Measurements from ENCODE around the gene HCK. TPM values are rescaled to one million over a fixed set of nuclear protein-coding genes. Genes with fewer than 3 reads are reported as not detected.

The HCK gene
- total and polyA plus RNA-seq, 9 donors = 1.7 to 11.4 (median 3.4) TPM

GRCh38 chr20:32078791-32079190 lies 26.7 kb downstream of the HCK start:
- H3K27ac ChIP-seq = no peak overlapping the region
- DNase-seq = no peak
- TF ChIP-seq CTCF (IDR thresholded peaks at IDR 0.05) (no peak), POLR2A (IDR thresholded peaks at IDR 0.05) (no peak), EP300 (IDR thresholded peaks at IDR 0.05) (no peak)
- H3K4me1 ChIP-seq (ENCODE audit: insufficient read depth) = no peaks in the 10 kb centered on the region
- intact Hi-C loops (cut with DNase I) = no loop called here
- H3K4me3 ChIP-seq = no peak overlapping the region
- no peaks in the 10 kb centered on the region for H3K36me3 ChIP-seq
- H3K9me3 ChIP-seq = no peaks in the 10 kb centered on the region
- no peaks in the 10 kb centered on the region for H3K27me3 ChIP-seq

- intact Hi-C loops (cut with DNase I) = no loop called here
- TF ChIP-seq POLR2A (IDR thresholded peaks at IDR 0.05) = no peak
- DNase-seq = no peak
- H3K4me3 ChIP-seq = no peak overlapping the region
- no peaks in the 10 kb centered on the region for H3K9me3 ChIP-seq
- no peaks in the 10 kb centered on the region for H3K4me1 ChIP-seq (ENCODE audit: insufficient read depth)
- H3K27ac ChIP-seq = no peak overlapping the region
- WGBS, 3 donors = 45 to 59% (median 45%) methylated on average over 8 of the region's 8 CpGs
- H3K27me3 ChIP-seq = no peaks in the 10 kb centered on the region
- H3K36me3 ChIP-seq = no peaks in the 10 kb centered on the region
These were observed 27.6 kb downstream of the HCK start for GRCh38 chr20:32079655-32080109.

DNA sequence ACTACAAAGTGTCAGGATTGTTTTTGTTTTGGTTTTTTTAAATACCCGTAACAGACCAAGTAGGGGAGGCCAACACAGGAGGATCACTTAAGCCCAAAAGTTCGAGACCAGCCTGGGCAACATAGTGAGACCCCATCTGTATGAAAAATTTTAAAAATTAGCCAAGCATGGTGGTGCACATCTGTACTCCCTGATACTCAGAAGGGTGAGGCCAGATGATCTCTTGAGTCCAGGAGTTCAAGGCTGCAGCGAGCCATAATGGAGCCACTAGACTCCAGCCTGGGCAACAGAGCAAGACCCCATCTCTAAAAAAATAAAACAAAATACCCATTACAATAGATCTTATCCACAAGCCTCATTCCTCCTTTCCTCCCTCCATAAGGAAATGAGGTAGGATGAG lies 28.7 kb downstream of the HCK start:
- no peak for DNase-seq
- no peaks in the 10 kb centered on the region for H3K27me3 ChIP-seq
- intact Hi-C loops (cut with DNase I) = no loop called here
- no peaks in the 10 kb centered on the region for H3K4me1 ChIP-seq (ENCODE audit: insufficient read depth)
- TF ChIP-seq EP300 (IDR thresholded peaks at IDR 0.05) = no peak
- no peak for TF ChIP-seq POLR2A (IDR thresholded peaks at IDR 0.05)
- no peak for TF ChIP-seq CTCF (IDR thresholded peaks at IDR 0.05)
- H3K9me3 ChIP-seq = no peaks in the 10 kb centered on the region
- no peak overlapping the region for H3K4me3 ChIP-seq
- 55 to 78% (median 61%) methylated on average over 3 of the region's 3 CpGs for WGBS, 3 donors
- H3K27ac ChIP-seq = no peak overlapping the region
- H3K36me3 ChIP-seq = no peaks in the 10 kb centered on the region

DNA sequence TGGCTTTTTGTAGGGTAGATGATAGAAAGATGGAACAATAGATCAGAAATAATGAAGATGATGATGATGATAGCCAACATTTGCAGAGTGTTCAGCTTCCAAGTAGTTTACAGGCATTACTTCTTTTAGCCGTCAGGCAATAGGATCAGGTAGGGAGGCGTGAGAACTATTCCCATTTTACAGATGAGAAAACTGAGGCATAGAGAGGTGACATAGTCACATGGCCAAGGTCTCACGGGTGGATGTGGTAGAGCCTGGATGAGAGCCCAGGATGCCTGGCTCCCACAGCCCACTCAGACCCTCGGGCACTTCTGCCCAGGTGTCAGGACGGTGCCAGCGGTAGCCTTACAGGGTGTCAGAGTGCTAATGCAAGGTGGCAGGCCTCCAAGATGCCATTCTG lies 31.4 kb downstream of the HCK start:
- no peak for TF ChIP-seq CTCF (IDR thresholded peaks at IDR 0.05)
- no peak for TF ChIP-seq EP300 (IDR thresholded peaks at IDR 0.05)
- no peak for TF ChIP-seq POLR2A (IDR thresholded peaks at IDR 0.05)
- no peak overlapping the region for H3K27ac ChIP-seq
- no peaks in the 10 kb centered on the region for H3K36me3 ChIP-seq
- no peaks in the 10 kb centered on the region for H3K9me3 ChIP-seq
- no peaks in the 10 kb centered on the region for H3K4me1 ChIP-seq (ENCODE audit: insufficient read depth)
- no peaks in the 10 kb centered on the region for H3K27me3 ChIP-seq
- WGBS, 3 donors = 84 to 91% (median 86%) methylated on average over 6 of the region's 6 CpGs
- no peak overlapping the region for H3K4me3 ChIP-seq
- intact Hi-C loops (cut with DNase I) = no loop called here
- DNase-seq = no peak

- Histone ChIP-seq H3K27ac (no peak overlapping the region), H3K9me3 (no peaks in the 10 kb centered on the region), H3K4me1 (ENCODE audit: insufficient read depth) (no peaks in the 10 kb centered on the region), H3K36me3 (no peaks in the 10 kb centered on the region), H3K27me3 (no peaks in the 10 kb centered on the region), H3K4me3 (no peak overlapping the region)
- no peak for DNase-seq
- intact Hi-C loops (cut with DNase I) = no loop called here
- TF ChIP-seq EP300 (IDR thresholded peaks at IDR 0.05) = no peak
- no peak for TF ChIP-seq POLR2A (IDR thresholded peaks at IDR 0.05)
- no peak for TF ChIP-seq CTCF (IDR thresholded peaks at IDR 0.05)
- 78 to 80% (median 79%) methylated on average over 3 of the region's 3 CpGs for WGBS, 3 donors
These were observed 35.0 kb downstream of the HCK start for GRCh38 chr20:32087070-32087469.

Data from ovary (tissue), 9 donors.